PFSK-1 (cell line): ENCODE data around the gene DKKL1.

Source experiments
- POLR2AphosphoS5 ChIP-seq: IDR thresholded peaks from 2 replicates; pipeline ENCODE4 v1.6.1; 2012; ENCODE audit warnings: low read depth, mild to moderate bottlenecking, control low read depth, low read length, moderate library complexity
- TAF1 ChIP-seq: IDR thresholded peaks from 2 replicates; pipeline ENCODE4 v1.6.1; 2012; ENCODE audit warnings: low read length, control low read depth, borderline replicate concordance; ENCODE audit not compliant: insufficient read depth

DNA sequence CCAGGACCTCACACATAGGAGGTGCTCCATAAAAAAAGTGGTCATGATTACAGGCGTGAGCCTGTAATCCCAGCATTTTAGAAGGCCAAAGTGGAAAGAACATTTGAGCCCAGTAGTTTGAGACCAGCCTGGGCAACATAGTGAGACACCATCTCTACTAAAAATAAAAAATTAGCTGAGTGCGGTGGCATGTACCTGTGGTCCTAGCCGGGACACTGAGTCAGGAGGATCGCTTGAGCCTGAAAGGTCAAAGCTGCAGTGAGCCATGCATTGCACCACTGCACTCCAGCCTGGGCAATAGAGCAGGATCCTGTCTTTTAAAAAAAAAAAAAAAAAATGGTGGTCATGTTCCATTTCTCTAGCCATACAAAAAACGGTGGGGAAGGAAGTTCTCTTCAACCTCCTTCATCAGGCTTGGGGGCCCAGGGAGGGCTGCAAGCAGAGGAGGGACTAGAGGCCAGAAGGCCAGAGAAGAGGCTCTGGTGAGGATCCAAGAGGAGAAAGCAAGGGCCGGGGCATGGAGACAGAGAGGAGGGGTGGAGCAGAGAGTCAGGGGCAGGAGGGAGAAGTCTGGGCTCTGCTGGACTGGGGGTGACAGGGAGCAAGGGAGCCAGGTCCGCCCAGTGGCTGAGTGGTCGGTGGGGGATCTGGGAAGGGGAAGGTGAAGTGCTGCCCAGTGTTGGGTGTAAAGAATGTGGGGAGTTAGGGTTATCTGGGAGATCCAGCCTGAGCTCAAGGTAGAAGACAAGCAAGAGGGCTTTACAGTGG lies 33.2 kb downstream of the DKKL1 start:
- TF ChIP-seq POLR2AphosphoS5 (no peak), TAF1 (no peak)
